ENCODE measurements around the gene RHOBTB1.

The RHOBTB1 gene

GRCh38 chr10:60964257-60965235 lies 20.6 kb upstream of the RHOBTB1 start:
- DNase-seq = peak; percentile 53

- no peak for DNase-seq
These were observed 19.7 kb upstream of the RHOBTB1 start for GRCh38 chr10:60963441-60964256.

- DNase-seq = no peak
These were observed 19.0 kb upstream of the RHOBTB1 start for GRCh38 chr10:60962946-60963345.

- DNase-seq = no peak
These were observed 16.9 kb upstream of the RHOBTB1 start for GRCh38 chr10:60960913-60961312.

GRCh38 chr10:60960031-60960430 lies 16.0 kb upstream of the RHOBTB1 start:
- no peak for DNase-seq

GRCh38 chr10:60958892-60959601 lies 15.1 kb upstream of the RHOBTB1 start:
- no peak for DNase-seq

GRCh38 chr10:60957667-60958221 lies 13.8 kb upstream of the RHOBTB1 start:
- no peak for DNase-seq

- DNase-seq = no peak
These were observed 12.0 kb upstream of the RHOBTB1 start for GRCh38 chr10:60955957-60956425.

- no peak for DNase-seq
These were observed 11.3 kb upstream of the RHOBTB1 start for GRCh38 chr10:60955316-60955715.

- DNase-seq = no peak
These were observed 10.1 kb upstream of the RHOBTB1 start for GRCh38 chr10:60954035-60954434.

- no peak for DNase-seq
These were observed 9.4 kb upstream of the RHOBTB1 start for GRCh38 chr10:60953420-60953819.

GRCh38 chr10:60952846-60953220 lies 8.8 kb upstream of the RHOBTB1 start:
- no peak for DNase-seq

GRCh38 chr10:60952067-60952845 lies 8.3 kb upstream of the RHOBTB1 start:
- DNase-seq = no peak

- DNase-seq = no peak
These were observed 7.3 kb upstream of the RHOBTB1 start for GRCh38 chr10:60951272-60951724.

GRCh38 chr10:60950300-60950699 lies 6.3 kb upstream of the RHOBTB1 start:
- no peak for DNase-seq

- DNase-seq = no peak
These were observed 4.9 kb upstream of the RHOBTB1 start for GRCh38 chr10:60948851-60949250.

GRCh38 chr10:60944910-60945297 lies 919 bp upstream of the RHOBTB1 start:
- no peak for DNase-seq

GRCh38 chr10:60943316-60944057 lies 498 bp downstream of the RHOBTB1 start:
- peak; percentile 57 for DNase-seq

- DNase-seq = peak; percentile 50
These were observed 1.1 kb downstream of the RHOBTB1 start for GRCh38 chr10:60942788-60943315.

GRCh38 chr10:60942134-60942787 lies 1.7 kb downstream of the RHOBTB1 start:
- DNase-seq = no peak

All from activated CD8-positive, alpha-beta memory T cell treated with anti-CD3 and anti-CD28 coated beads, Interleukin-2, amount 50 U/mL, for 48 hours (primary cell).